GM23338 (cell line): ENCODE results near the gene CYBC1.

Experiments
- CREB1 ChIP-seq: fragments of 250-450 bp; sonication (Bioruptor Pico); IDR thresholded peaks from 2 replicates; pipeline ENCODE4 v1.5.0; 2020; ENCODE audit warnings: low read depth, mild to moderate bottlenecking, moderate library complexity
- CTCF ChIP-seq, 2 experiments: fragments of 200-600 bp in 1 of 2; sonication (generic) in 1 of 2; conservative IDR thresholded peaks; 2 replicates each; pipeline versions ENCODE4 v1.5.1 to v1.6.1; 2016 to 2017; ENCODE audit warnings: antibody characterized with exemption in 2 of 2, low read depth in 2 of 2, mild to moderate bottlenecking in 2 of 2, moderate library complexity in 1 of 2
- EZH2phosphoT487 ChIP-seq: fragments of 200-600 bp; sonication (generic); IDR thresholded peaks from one replicate; pipeline ENCODE4 v1.8.1; 2018; ENCODE audit warnings: antibody characterized with exemption; ENCODE audit not compliant: unreplicated experiment
- STAT1 ChIP-seq: IDR thresholded peaks from one replicate; pipeline ENCODE4 v1.6.1; 2016; ENCODE audit warnings: antibody characterized with exemption; ENCODE audit not compliant: unreplicated experiment

GRCh38 chr17:82487910-82488309 is 37.4 kb upstream of the CYBC1 start:
- TF ChIP-seq CTCF (conservative IDR thresholded peaks at IDR 0.05; ENCODE audit: low read depth in 2 of 2) (no peak), STAT1 (no peak), EZH2phosphoT487 (no peak), CREB1 (no peak)
